Measurements from ENCODE around the gene SLC9A5. TPM values are rescaled to one million over a fixed set of nuclear protein-coding genes. Genes with fewer than 3 reads are reported as not detected.

SLC9A5 gene, protein sequence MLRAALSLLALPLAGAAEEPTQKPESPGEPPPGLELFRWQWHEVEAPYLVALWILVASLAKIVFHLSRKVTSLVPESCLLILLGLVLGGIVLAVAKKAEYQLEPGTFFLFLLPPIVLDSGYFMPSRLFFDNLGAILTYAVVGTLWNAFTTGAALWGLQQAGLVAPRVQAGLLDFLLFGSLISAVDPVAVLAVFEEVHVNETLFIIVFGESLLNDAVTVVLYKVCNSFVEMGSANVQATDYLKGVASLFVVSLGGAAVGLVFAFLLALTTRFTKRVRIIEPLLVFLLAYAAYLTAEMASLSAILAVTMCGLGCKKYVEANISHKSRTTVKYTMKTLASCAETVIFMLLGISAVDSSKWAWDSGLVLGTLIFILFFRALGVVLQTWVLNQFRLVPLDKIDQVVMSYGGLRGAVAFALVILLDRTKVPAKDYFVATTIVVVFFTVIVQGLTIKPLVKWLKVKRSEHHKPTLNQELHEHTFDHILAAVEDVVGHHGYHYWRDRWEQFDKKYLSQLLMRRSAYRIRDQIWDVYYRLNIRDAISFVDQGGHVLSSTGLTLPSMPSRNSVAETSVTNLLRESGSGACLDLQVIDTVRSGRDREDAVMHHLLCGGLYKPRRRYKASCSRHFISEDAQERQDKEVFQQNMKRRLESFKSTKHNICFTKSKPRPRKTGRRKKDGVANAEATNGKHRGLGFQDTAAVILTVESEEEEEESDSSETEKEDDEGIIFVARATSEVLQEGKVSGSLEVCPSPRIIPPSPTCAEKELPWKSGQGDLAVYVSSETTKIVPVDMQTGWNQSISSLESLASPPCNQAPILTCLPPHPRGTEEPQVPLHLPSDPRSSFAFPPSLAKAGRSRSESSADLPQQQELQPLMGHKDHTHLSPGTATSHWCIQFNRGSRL
- 1 to 10 TPM; 5.9 to 6.1 TPM for total RNA-seq

DNA sequence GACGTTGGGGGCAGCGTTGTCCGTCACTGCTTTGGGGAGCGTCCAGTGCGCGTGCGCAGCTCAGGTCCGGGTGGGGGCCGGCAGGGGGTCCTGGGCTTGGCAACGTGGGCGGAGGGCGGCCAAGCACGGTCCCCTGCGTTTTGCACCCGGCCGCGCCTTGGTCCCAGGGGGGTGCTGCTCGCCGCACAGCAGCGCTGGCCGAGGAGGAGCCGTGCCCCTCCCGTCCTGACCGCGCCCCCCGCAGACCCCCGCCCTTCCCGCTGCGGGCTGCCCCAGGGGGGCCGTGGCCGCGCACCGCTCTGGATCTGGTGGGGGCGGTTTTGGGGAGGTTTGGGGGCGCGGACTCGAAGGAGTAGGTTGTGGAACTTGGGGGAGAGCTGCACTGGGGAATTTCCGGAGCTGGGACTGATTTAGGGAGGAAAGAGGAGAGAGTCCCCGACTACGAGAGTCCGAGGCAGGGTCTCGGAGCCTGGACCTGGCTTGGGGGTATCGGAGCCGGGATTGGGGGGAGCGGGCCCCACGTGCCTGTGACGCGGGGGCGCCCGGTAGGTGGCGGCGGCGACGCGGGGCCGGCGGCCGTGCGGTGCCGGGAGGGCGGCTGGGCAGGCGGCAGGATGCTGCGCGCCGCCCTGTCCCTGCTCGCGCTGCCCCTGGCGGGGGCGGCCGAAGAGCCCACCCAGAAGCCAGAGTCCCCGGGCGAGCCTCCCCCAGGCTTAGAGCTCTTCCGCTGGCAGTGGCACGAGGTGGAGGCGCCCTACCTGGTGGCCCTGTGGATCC lies at the start of gene SLC9A5:
TSS of gene SLC9A5 (plus strand) at position 579 of the 777 bp plus-strand sequence. CDS start at position 615, 36 bp downstream.
- intact Hi-C loops (cut with micrococcal nuclease), result loop anchor here (10.0 kb wide), 1 partner anchor 416 kb away; the partner anchor contains the start of genes ACD, C16orf86, ENKD1 and PARD6A
- Mint-ChIP-seq H3K4me1 (ENCODE audit: low read depth) (peaks cover 37% of the 10 kb centered on the region), H3K27ac (peak within 1 kb of the TSS; percentile 86), H3K9me3 (no peaks in the 10 kb centered on the region), H3K36me3 (peaks cover 4% of the 10 kb centered on the region), H3K27me3 (peaks cover 1% of the 10 kb centered on the region), H3K4me3 (peak within 1 kb of the TSS; percentile 90)
- ChIA-PET CTCF (interaction anchor here (0.6 to 2.9 kb wide), 8 partner anchors 12 to 233 kb away, joined by 3 to 14 read pairs (median 4); partner anchors contain the start of genes ATP6V0D1 and TPPP3), POLR2A (interaction anchor here (0.6 to 1.5 kb wide), 5 partner anchors 18 to 234 kb away, joined by 3 to 5 read pairs (median 4); no protein-coding TSS in a partner anchor)
- peak; percentile 47 for DNase-seq

DNA sequence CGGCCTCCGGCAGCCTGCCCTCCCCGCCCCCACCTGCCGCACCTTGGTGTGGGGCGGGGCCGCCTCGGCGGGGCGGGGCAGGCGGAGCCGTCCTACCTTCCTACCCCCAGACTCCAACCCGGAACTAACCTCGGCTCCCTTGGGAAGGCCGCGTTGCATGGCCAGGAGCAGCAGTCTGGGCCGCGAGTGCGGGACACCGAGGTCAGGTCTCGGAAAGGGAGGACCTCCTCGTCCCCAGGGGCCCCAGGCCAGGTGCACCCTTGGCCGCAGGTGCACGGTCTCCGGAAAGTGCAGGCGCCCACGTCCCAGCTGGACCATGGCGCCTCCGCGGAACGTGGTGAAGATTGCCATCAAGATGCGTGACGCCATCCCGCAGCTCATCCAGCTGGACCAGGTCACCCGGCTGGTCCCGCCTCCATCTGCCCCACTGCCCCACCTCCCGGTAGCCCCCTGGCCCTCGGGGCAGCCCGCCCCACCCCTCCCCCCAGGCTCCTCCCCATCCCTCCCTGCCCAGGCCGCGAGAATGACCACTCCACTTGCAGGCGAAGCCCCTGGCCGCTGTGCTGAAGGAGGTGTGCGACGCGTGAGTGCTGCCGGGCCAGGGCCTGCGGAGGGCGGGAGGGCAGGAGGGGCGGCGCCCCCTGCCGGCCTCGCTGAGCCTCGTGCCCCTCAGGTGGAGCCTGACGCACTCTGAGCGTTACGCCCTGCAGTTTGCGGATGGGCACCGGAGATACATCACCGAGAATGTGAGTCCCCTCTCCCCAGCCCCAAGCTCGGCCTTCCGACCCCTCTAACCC lies 49.6 kb upstream of the SLC9A5 start, which contains the start of gene ELMO3:
TSS of gene ELMO3 (plus strand) at position 121 of the 797 bp plus-strand sequence. CDS start at position 317, 196 bp downstream.
- ChIA-PET POLR2A (no interaction called here), CTCF (interaction anchor here (1.3 to 2.2 kb wide), 3 partner anchors 10 to 234 kb away, joined by 3 to 9 read pairs (median 8); no protein-coding TSS in a partner anchor)
- DNase-seq, result no peak
- Mint-ChIP-seq H3K27ac (no peak within 1 kb of the TSS), H3K9me3 (no peaks in the 10 kb centered on the region), H3K4me3 (no peak within 1 kb of the TSS), H3K36me3 (peaks cover 22% of the 10 kb centered on the region), H3K4me1 (ENCODE audit: low read depth) (peaks cover 12% of the 10 kb centered on the region), H3K27me3 (no peaks in the 10 kb centered on the region)
- intact Hi-C loops (cut with micrococcal nuclease), result no loop called here

DNA sequence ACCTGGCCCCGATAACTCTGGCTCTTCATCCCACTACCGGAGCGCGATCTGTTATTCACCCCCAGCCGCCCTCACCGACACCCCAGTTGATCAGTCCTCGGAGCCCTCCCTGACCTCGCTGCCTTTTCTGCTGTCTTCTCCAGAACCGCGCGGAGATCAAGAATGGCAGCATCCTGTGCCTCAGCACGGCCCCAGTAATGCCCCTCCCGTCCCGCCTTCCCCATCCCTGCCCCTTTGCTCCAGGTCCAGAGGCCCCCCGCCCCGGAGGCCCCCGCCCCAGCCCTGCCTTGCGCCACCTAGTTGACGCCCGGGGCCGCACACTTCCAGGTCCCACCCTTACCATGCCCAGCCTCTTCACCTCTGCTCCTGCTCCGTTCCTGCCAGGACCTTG lies 49.0 kb upstream of the SLC9A5 start:
- POLR2A ChIA-PET, result no interaction called here
- Mint-ChIP-seq H3K27ac (no peak overlapping the region), H3K4me3 (no peak overlapping the region), H3K36me3 (peaks cover 21% of the 10 kb centered on the region), H3K27me3 (no peaks in the 10 kb centered on the region), H3K4me1 (ENCODE audit: low read depth) (peaks cover 10% of the 10 kb centered on the region), H3K9me3 (no peaks in the 10 kb centered on the region)
- intact Hi-C loops (cut with micrococcal nuclease), result no loop called here
- no peak for DNase-seq
- CTCF ChIA-PET, result interaction anchor here (1.5 kb wide), 1 partner anchor 234 kb away, joined by 3 read pairs; no protein-coding TSS in a partner anchor

DNA sequence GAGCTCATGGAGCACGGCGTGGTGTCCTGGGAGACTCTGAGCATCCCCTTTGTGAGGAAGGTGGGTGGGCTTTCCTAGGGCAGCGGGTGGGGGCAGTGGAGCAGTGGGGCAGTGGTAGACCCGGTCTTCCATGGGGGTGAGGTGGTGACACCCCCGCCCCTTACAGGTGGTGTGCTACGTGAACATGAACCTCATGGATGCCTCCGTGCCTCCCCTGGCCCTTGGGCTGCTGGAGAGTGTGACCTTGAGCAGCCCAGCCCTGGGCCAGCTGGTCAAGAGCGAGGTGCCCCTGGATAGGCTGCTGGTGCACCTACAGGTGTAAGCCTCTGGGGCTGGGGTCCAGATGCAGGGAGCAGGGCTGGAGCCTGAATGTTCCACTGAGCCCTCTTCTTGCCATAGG lies 48.3 kb upstream of the SLC9A5 start:
- Mint-ChIP-seq H3K4me1 (ENCODE audit: low read depth) (peaks cover 10% of the 10 kb centered on the region), H3K27me3 (no peaks in the 10 kb centered on the region), H3K4me3 (no peak overlapping the region), H3K36me3 (peaks cover 21% of the 10 kb centered on the region), H3K9me3 (no peaks in the 10 kb centered on the region), H3K27ac (no peak overlapping the region)
- intact Hi-C loops (cut with micrococcal nuclease), result no loop called here
- DNase-seq, result no peak
- POLR2A ChIA-PET, result no interaction called here
- CTCF ChIA-PET, result no interaction called here

DNA sequence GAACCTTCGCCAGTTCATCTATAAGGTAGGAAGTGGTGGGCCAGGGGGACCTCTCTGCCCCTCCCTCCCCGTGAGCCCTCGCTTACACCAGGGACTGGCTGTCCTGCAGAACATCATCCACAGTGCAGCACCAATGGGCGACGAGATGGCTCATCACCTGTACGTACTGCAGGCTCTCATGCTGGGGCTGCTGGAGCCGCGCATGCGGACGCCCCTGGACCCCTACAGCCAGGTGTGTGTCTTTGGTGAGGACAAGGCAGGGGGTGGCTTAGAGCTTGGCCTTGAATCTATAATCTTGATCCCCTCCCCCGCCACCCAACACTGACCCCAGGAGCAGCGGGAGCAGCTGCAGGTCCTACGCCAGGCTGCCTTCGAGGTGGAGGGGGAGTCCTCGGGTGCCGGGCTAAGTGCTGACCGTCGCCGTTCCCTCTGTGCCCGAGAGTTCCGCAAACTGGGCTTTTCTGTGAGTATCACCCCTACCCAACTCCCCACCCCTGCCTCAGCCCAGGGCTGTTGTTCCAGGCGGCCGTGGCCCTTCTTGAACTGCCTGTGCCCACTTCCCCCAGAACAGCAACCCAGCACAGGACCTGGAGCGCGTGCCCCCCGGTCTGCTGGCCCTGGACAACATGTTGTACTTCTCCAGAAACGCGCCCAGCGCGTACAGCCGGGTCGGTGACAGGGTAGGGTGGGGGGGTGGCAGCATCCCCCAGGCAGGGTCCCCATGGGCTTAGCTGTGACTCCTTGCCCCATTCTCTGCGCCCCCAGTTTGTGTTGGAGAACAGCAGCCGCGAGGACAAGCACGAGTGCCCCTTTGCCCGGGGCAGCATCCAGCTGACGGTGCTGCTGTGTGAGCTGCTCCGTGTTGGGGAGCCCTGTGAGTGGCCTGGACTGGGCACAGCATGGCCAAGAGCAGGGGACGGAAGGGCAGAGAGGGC lies 47.1 kb upstream of the SLC9A5 start:
- H3K4me3 Mint-ChIP-seq, result no peak overlapping the region
- no peaks in the 10 kb centered on the region for H3K27me3 Mint-ChIP-seq
- ChIA-PET CTCF (no interaction called here), POLR2A (no interaction called here)
- H3K36me3 Mint-ChIP-seq, result peaks cover 9% of the 10 kb centered on the region
- H3K27ac Mint-ChIP-seq, result no peak overlapping the region
- DNase-seq, result no peak
- peaks cover 2% of the 10 kb centered on the region for H3K4me1 Mint-ChIP-seq (ENCODE audit: low read depth)
- intact Hi-C loops (cut with micrococcal nuclease), result no loop called here
- no peaks in the 10 kb centered on the region for H3K9me3 Mint-ChIP-seq

DNA sequence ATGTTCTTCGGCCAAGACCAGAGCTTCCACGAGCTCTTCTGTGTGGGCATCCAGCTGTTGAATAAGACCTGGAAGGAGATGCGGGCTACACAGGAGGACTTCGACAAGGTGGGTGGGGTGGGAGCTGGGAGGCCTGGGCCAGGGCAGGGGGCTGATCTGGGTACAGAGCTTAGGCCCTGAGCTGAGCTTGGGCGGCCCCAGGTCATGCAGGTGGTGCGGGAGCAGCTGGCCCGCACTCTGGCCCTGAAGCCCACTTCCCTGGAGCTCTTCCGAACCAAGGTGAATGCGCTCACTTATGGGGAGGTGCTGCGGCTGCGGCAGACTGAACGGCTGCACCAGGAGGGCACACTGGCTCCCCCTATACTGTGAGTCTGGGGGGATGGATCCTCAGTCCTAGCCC lies 46.4 kb upstream of the SLC9A5 start:
- ChIA-PET POLR2A (no interaction called here), CTCF (no interaction called here)
- Mint-ChIP-seq H3K4me1 (ENCODE audit: low read depth) (no peaks in the 10 kb centered on the region), H3K36me3 (peaks cover 7% of the 10 kb centered on the region), H3K27ac (no peak overlapping the region), H3K27me3 (no peaks in the 10 kb centered on the region), H3K9me3 (no peaks in the 10 kb centered on the region), H3K4me3 (no peak overlapping the region)
- intact Hi-C loops (cut with micrococcal nuclease), result no loop called here
- DNase-seq, result no peak

DNA sequence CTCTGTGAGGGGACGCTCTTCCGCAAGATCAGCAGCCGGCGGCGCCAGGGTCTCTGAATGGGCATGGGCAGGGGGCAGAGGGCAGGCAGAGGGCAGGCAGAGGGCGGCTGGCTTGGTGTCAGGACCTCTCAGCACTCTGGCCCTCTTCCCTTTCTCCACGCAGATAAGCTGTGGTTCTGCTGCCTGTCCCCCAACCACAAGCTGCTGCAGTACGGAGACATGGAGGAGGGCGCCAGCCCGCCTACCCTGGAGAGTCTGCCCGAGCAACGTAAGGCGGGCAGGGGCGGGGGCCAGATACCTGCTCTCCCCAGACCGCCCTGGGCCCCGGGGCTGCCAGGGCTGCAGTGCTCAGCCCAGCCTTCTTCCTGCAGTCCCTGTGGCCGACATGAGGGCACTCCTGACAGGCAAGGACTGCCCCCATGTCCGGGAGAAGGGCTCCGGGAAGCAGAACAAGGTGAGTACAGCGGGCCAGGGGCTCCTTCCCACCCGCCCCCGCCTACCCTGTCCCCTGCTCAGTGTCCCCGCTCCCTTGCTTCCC lies 45.8 kb upstream of the SLC9A5 start:
- H3K4me3 Mint-ChIP-seq, result no peak overlapping the region
- H3K27me3 Mint-ChIP-seq, result no peaks in the 10 kb centered on the region
- intact Hi-C loops (cut with micrococcal nuclease), result no loop called here
- no peaks in the 10 kb centered on the region for H3K4me1 Mint-ChIP-seq (ENCODE audit: low read depth)
- no peak overlapping the region for H3K27ac Mint-ChIP-seq
- DNase-seq, result no peak
- CTCF ChIA-PET, result no interaction called here
- H3K36me3 Mint-ChIP-seq, result peaks cover 7% of the 10 kb centered on the region
- POLR2A ChIA-PET, result no interaction called here
- no peaks in the 10 kb centered on the region for H3K9me3 Mint-ChIP-seq

DNA sequence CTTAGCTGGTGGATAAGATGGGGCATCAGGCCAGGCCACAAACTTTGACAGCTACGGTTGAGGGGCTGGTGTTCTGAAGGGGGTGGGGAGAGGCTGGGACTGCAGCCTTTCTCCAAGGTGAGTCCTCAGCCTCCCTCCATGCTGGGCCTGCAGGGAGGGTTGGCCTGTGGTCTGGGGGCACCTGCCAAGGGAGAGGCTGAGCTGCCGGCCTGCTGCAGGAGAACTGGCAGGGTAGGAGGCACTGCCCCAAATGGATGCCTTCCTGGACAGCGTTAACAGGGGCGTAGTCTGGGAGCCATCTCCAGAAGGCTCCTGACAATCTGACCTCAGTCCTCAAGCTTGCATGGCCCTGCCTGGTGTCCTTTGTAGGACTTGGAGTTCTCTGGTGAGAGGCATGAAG lies 44.7 kb upstream of the SLC9A5 start:
- no peak for DNase-seq
- Mint-ChIP-seq H3K27ac (no peak overlapping the region), H3K4me3 (no peak overlapping the region), H3K4me1 (ENCODE audit: low read depth) (no peaks in the 10 kb centered on the region), H3K36me3 (peaks cover 7% of the 10 kb centered on the region), H3K9me3 (no peaks in the 10 kb centered on the region), H3K27me3 (no peaks in the 10 kb centered on the region)
- intact Hi-C loops (cut with micrococcal nuclease), result no loop called here
- ChIA-PET POLR2A (no interaction called here), CTCF (interaction anchor here (0.6 to 1.2 kb wide), 3 partner anchors 49 to 270 kb away, joined by 3 to 4 read pairs (median 3); partner anchors contain the start of gene CIAO2B)

DNA sequence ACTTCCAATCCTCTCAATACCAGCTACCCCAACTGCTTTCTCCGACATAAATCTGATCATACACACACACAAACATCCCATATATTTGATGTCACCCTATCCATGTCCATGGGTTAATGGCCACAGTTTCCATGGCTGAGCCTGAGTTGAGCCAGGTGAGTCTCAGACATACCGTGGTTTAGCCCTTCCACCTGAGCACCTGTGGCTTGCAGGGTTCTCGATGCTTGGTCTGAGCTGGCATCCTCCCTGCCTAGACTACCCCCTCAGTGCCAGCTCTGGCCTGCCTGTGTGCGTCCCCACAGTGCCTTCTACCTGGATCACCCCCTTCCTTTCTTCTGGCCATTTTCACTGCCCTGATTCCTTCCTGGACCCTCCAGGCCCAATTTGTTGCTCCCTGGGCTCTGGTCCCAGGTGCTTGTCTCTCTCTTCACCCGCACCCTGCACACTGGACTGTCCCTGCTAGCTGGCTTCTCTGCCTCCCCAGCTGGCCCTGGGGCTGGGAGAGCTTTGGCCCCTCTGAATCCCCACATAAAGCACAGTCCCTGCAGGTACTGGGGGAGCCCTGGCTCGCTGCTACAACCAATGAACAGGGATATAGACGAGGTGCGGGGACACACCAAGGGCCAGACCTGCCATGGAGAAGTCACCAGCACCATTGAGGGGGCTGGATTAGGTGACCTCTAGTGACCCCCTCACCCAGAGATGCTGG lies 42.5 kb upstream of the SLC9A5 start:
- intact Hi-C loops (cut with micrococcal nuclease), result no loop called here
- H3K27me3 Mint-ChIP-seq, result no peaks in the 10 kb centered on the region
- H3K9me3 Mint-ChIP-seq, result no peaks in the 10 kb centered on the region
- no peak for DNase-seq
- H3K4me1 Mint-ChIP-seq (ENCODE audit: low read depth), result no peaks in the 10 kb centered on the region
- H3K36me3 Mint-ChIP-seq, result peaks cover 3% of the 10 kb centered on the region
- H3K4me3 Mint-ChIP-seq, result no peak overlapping the region
- H3K27ac Mint-ChIP-seq, result peak overlapping the region; percentile 9
- CTCF ChIA-PET, result no interaction called here
- POLR2A ChIA-PET, result interaction anchor here (0.8 to 1.6 kb wide), 2 partner anchors 8 to 27 kb away, joined by 3 to 4 read pairs; no protein-coding TSS in a partner anchor

DNA sequence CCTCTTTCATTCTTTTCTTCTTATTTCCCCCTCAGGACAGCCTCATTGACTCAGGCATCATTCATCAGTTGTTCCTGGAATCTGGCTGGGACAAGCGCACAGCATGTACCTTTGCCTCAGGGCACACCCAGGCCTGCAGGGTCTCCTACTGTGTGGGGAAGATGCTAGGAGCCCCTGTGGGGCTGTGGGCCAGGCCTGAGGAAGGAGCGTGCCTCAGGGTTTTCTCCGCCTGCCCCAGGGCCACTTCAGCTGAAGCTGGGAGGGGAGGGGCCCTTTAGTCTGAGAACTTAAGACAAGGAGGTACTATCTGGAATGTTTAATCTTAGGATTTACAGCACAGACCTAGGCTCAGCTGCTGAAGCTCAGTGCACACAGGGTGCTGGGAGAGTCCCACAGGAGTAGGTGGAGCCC lies 41.9 kb upstream of the SLC9A5 start:
- Mint-ChIP-seq H3K27ac (peak overlapping the region; percentile 9), H3K9me3 (no peaks in the 10 kb centered on the region), H3K4me3 (no peak overlapping the region), H3K4me1 (ENCODE audit: low read depth) (no peaks in the 10 kb centered on the region), H3K27me3 (no peaks in the 10 kb centered on the region), H3K36me3 (no peaks in the 10 kb centered on the region)
- ChIA-PET CTCF (no interaction called here), POLR2A (interaction anchor here (0.8 to 1.6 kb wide), 2 partner anchors 9 to 26 kb away, joined by 3 to 4 read pairs; no protein-coding TSS in a partner anchor)
- no peak for DNase-seq
- intact Hi-C loops (cut with micrococcal nuclease), result no loop called here

Measured in activated CD4-positive, alpha-beta memory T cell treated with anti-CD3 and anti-CD28 coated beads for 36 hours (primary cell).